Left lung (tissue), 8 donors: Measurements from ENCODE around the gene ZNF334. TPM values are rescaled to one million over a fixed set of nuclear protein-coding genes. Genes with fewer than 3 reads are reported as not detected.

ENCODE experiments used
- polyA plus RNA-seq, 6 donors: library from polyadenylated mRNA; unstranded; fragments of 120-200 nt; gene quantifications; one replicate each; pipeline ENCODE4 v1.2.1, GENCODE V29; 2013; ENCODE audit not compliant: insufficient read length in 6 of 6
- total RNA-seq, 2 donors: library from RNA; stranded (reverse); fragmentation: NEBNext Ultra II Directional; extraction: Animal tissue kit (Norgen Biotek cat#: 25700); gene quantifications; one replicate each; pipeline ENCODE4 v1.2.1, GENCODE V29; 2021
- donor health status: DM: no; HTN: yes; CAD: no.
- donor health status: DM: no; HTN: no; CAD: no.

The ZNF334 gene
- total and polyA plus RNA-seq, 8 donors = 4.3 to 48.0 (median 38.4) TPM

Other genes with a start within 250 kb of the ZNF334 start
- gene CDH22, start 205.1 kb downstream of the ZNF334 start, total RNA-seq = under 1 TPM in 1 of 2 donors, not detected in 1; 0.26 TPM
- gene CDH22, start 205.1 kb downstream of the ZNF334 start, polyA plus RNA-seq = under 1 TPM in 5 of 6 donors, not detected in 1; 0.06 to 0.13 (median 0.08) TPM
- gene ELMO2, start 106.9 kb downstream of the ZNF334 start, total RNA-seq = 10 to 100 TPM; 56.2 to 58.3 TPM
- 10 to 100 TPM; 58.8 to 79.1 (median 63.5) TPM for gene ELMO2, start 106.9 kb downstream of the ZNF334 start, polyA plus RNA-seq
- not detected for gene OCSTAMP, start 37.1 kb upstream of the ZNF334 start, total RNA-seq
- not detected for gene OCSTAMP, start 37.1 kb upstream of the ZNF334 start, polyA plus RNA-seq
- gene SLC13A3, start 137.9 kb upstream of the ZNF334 start, total RNA-seq = 1 to 10 TPM; 2.4 to 2.9 TPM
- gene SLC13A3, start 137.9 kb upstream of the ZNF334 start, polyA plus RNA-seq = 10 to 100 TPM in 3 of 6 donors, 1 to 10 TPM in 3; 6.1 to 10.4 (median 9.7) TPM
- gene TP53RK, start 175.9 kb upstream of the ZNF334 start, total RNA-seq = 10 to 100 TPM in 1 of 2 donors, 1 to 10 TPM in 1; 9.6 to 11.6 TPM
- gene TP53RK, start 175.9 kb upstream of the ZNF334 start, polyA plus RNA-seq = 10 to 100 TPM; 12.4 to 19.9 (median 14.8) TPM
- 10 to 100 TPM; 12.9 to 26.1 TPM for gene SLC2A10, start 196.1 kb upstream of the ZNF334 start, total RNA-seq
- 10 to 100 TPM; 19.3 to 23.9 (median 21.0) TPM for gene SLC2A10, start 196.1 kb upstream of the ZNF334 start, polyA plus RNA-seq